Measurements from ENCODE around the gene CNTNAP5. TPM values are rescaled to one million over a fixed set of nuclear protein-coding genes. Genes with fewer than 3 reads are reported as not detected.

CNTNAP5 gene
- total and polyA plus RNA-seq, 8 donors, result 0.03 to 0.29 (median 0.10) TPM; not detected in 4

- Histone ChIP-seq H3K4me1 (no peaks in the 10 kb centered on the region), H3K27ac (no peak overlapping the region), H3K9me3 (peaks cover 0 to 5% of the 10 kb centered on the region in 2 donors), H3K4me3 (no peak overlapping the region), H3K27me3 (no peaks in the 10 kb centered on the region), H3K36me3 (no peaks in the 10 kb centered on the region)
- DNase-seq, result no peak
- TF ChIP-seq, protein P1, sequence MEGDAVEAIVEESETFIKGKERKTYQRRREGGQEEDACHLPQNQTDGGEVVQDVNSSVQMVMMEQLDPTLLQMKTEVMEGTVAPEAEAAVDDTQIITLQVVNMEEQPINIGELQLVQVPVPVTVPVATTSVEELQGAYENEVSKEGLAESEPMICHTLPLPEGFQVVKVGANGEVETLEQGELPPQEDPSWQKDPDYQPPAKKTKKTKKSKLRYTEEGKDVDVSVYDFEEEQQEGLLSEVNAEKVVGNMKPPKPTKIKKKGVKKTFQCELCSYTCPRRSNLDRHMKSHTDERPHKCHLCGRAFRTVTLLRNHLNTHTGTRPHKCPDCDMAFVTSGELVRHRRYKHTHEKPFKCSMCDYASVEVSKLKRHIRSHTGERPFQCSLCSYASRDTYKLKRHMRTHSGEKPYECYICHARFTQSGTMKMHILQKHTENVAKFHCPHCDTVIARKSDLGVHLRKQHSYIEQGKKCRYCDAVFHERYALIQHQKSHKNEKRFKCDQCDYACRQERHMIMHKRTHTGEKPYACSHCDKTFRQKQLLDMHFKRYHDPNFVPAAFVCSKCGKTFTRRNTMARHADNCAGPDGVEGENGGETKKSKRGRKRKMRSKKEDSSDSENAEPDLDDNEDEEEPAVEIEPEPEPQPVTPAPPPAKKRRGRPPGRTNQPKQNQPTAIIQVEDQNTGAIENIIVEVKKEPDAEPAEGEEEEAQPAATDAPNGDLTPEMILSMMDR (IDR thresholded peaks at IDR 0.05), result no peak
- ATAC-seq, result no peak
- intact Hi-C loops (cut with DNase I), result no loop called here
Observed at GRCh38 chr2:124066776-124067175, 41.7 kb downstream of the CNTNAP5 start.

- Histone ChIP-seq H3K27ac (no peak overlapping the region), H3K27me3 (no peaks in the 10 kb centered on the region), H3K36me3 (no peaks in the 10 kb centered on the region), H3K4me3 (no peak overlapping the region), H3K4me1 (no peaks in the 10 kb centered on the region), H3K9me3 (no peaks in the 10 kb centered on the region)
- ATAC-seq, result no peak
- DNase-seq, result no peak
- intact Hi-C loops (cut with DNase I), result no loop called here
- TF ChIP-seq, protein P1 (IDR thresholded peaks at IDR 0.05), result no peak
Observed at GRCh38 chr2:124079045-124079444, 54.0 kb downstream of the CNTNAP5 start.

GRCh38 chr2:124080281-124081153 is 55.4 kb downstream of the CNTNAP5 start:
- Histone ChIP-seq H3K36me3 (no peaks in the 10 kb centered on the region), H3K4me3 (no peak overlapping the region), H3K9me3 (no peaks in the 10 kb centered on the region), H3K27ac (no peak overlapping the region), H3K27me3 (no peaks in the 10 kb centered on the region), H3K4me1 (no peaks in the 10 kb centered on the region)
- no peak for DNase-seq
- intact Hi-C loops (cut with DNase I), result no loop called here
- ATAC-seq, result no peak
- TF ChIP-seq, protein P1 (IDR thresholded peaks at IDR 0.05), result no peak

DNA sequence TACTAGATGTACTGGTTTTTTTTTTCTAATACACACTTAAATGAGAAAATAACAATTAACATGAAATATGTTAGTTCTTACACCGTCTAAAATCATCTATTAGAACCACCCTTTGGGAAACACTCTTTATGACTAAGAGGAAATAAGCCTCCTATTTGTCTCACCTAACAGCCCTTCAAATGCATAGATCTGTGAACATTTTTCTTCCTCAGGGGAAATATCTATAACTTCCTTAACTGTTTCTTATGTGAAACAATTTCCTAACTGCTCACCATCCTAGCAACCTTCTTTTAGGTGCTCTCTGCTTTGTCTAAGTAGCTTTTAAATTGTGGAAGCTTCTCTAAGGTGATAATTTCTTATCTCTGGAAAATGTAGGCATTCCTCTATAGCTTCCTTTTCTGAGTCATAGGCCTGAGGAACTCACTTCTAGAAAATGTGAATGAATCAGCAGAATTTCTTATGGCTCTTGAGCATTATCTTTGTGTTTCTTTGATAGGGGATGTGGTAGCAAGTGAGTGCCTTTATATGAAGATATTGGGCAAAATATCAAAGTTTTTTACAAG is 56.1 kb downstream of the CNTNAP5 start:
- Histone ChIP-seq H3K27me3 (no peaks in the 10 kb centered on the region), H3K4me1 (no peaks in the 10 kb centered on the region), H3K27ac (no peak overlapping the region), H3K9me3 (peaks cover 0 to 2% of the 10 kb centered on the region in 2 donors), H3K36me3 (no peaks in the 10 kb centered on the region), H3K4me3 (no peak overlapping the region)
- intact Hi-C loops (cut with DNase I), result no loop called here
- TF ChIP-seq, protein P1 (IDR thresholded peaks at IDR 0.05), result no peak
- ATAC-seq, result no peak
- no peak for DNase-seq

DNA sequence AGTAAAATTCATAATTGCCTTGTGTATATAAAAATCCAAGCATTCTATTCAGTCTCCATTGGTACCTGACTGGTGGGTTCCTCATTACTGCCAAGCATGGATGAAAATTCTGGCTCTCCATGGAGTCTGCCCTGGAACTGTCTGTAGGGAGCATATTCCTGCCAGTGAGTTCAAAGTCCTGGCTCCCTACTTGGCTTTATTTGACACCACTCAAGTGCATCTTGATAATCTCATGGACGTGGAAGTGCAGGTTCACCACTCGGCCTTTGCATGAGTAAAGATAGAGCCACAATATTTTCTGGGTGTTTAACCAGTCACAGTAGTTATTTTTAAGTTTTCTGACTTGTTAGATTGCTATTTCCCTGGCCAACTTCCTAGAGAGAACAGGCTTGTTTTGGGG is 63.5 kb downstream of the CNTNAP5 start:
- DNase-seq, result no peak
- no peak for ATAC-seq
- TF ChIP-seq, protein P1 (IDR thresholded peaks at IDR 0.05), result no peak
- H3K4me1 ChIP-seq, result no peaks in the 10 kb centered on the region
- no peak overlapping the region for H3K4me3 ChIP-seq
- H3K27me3 ChIP-seq, result no peaks in the 10 kb centered on the region
- intact Hi-C loops (cut with DNase I), result no loop called here
- H3K36me3 ChIP-seq, result no peaks in the 10 kb centered on the region
- peaks cover 0 to 14% of the 10 kb centered on the region in 2 donors for H3K9me3 ChIP-seq
- H3K27ac ChIP-seq, result no peak overlapping the region

Data from left lung (tissue), 10 donors.